ENCODE data around the gene ZC3H13. TPM values are rescaled to one million over a fixed set of nuclear protein-coding genes. Genes with fewer than 3 reads are reported as not detected.

ZC3H13 gene
- 12.2 and 17.0 TPM in 2 replicates for total RNA-seq

GRCh38 chr13:46052319-46053161 lies at the start of gene ZC3H13:
Gene ZC3H13 (minus strand): TSS chr13:46052746. CDS start chr13:46045507, 7,239 bp downstream.

Other genes with a start within 250 kb of the ZC3H13 start
- 0.08 and 0.13 TPM in 2 replicates for gene SIAH3, start 201.0 kb downstream of the ZC3H13 start, total RNA-seq
- gene CPB2, start 52.3 kb upstream of the ZC3H13 start, total RNA-seq, result not detected in 2 replicates
- gene LCP1, start 129.4 kb upstream of the ZC3H13 start, total RNA-seq, result 0.56 and 5.8 TPM in 2 replicates
- gene LRRC63, start 159.2 kb upstream of the ZC3H13 start, total RNA-seq, result not detected in 2 replicates

Data from epithelial cell of alveolus of lung (primary cell).